Endodermal cell (in vitro differentiated cells): ENCODE measurements around the gene CEBPE. TPM values are rescaled to one million over a fixed set of nuclear protein-coding genes. Genes with fewer than 3 reads are reported as not detected.

Experiments
- DNase-seq: peaks from one replicate; pipeline ENCODE4 v3.0.0-alpha.2; 2017
- H3K27ac ChIP-seq: 2 replicates; pipeline ENCODE4 v1.5.1; 2013; ENCODE audit warnings: mild to moderate bottlenecking, low read depth, low read length, moderate library complexity
- H3K27me3 ChIP-seq: 2 replicates; pipeline ENCODE4 v1.6.1; 2013; ENCODE audit warnings: mild to moderate bottlenecking, low read length, moderate library complexity; ENCODE audit not compliant: insufficient read depth, control insufficient read depth, poor library complexity, severe bottlenecking
- H3K36me3 ChIP-seq: 2 replicates; pipeline ENCODE4 v1.7.0; 2013; ENCODE audit warnings: mild to moderate bottlenecking, low read length, moderate library complexity; ENCODE audit not compliant: control insufficient read depth, insufficient read depth
- H3K4me1 ChIP-seq: one replicate; pipeline ENCODE4 v1.7.0; 2013; ENCODE audit warnings: low read length; ENCODE audit not compliant: control insufficient read depth, insufficient read depth
- H3K4me3 ChIP-seq: 2 replicates; pipeline ENCODE4 v1.5.1; 2013; ENCODE audit warnings: mild to moderate bottlenecking, low read length, moderate library complexity
- H3K9ac ChIP-seq: 2 replicates; pipeline ENCODE4 v1.6.1; 2013; ENCODE audit warnings: mild to moderate bottlenecking, low read length, moderate library complexity; ENCODE audit not compliant: poor library complexity, severe bottlenecking; ENCODE audit errors: extremely low read depth
- H3K9me3 ChIP-seq: 2 replicates; pipeline ENCODE4 v1.6.1; 2013; ENCODE audit warnings: mild to moderate bottlenecking, low read length, moderate library complexity; ENCODE audit not compliant: control insufficient read depth
- H3K27ac Mint-ChIP-seq: 2 replicates; pipeline ENCODE4 v1.8.0; 2020; ENCODE audit warnings: mixed read lengths
- H3K27me3 Mint-ChIP-seq: 2 replicates; pipeline ENCODE4 v1.8.0; 2021; ENCODE audit warnings: mild to moderate bottlenecking, mixed read lengths; ENCODE audit not compliant: insufficient read depth
- H3K36me3 Mint-ChIP-seq: 2 replicates; pipeline ENCODE4 v1.8.0; 2020; ENCODE audit warnings: low read depth, mixed read lengths
- H3K4me1 Mint-ChIP-seq: 2 replicates; pipeline ENCODE4 v1.8.0; 2020; ENCODE audit warnings: mixed read lengths
- H3K4me3 Mint-ChIP-seq: 2 replicates; pipeline ENCODE4 v1.8.0; 2020; ENCODE audit warnings: mild to moderate bottlenecking, moderate library complexity, mixed read lengths
- H3K9me3 Mint-ChIP-seq: 2 replicates; pipeline ENCODE4 v1.8.0; 2020; ENCODE audit warnings: mild to moderate bottlenecking, mixed read lengths
- WGBS, 2 experiments: methylation state at CpG; one replicate each; pipeline versions ENCODE4 v1.1.5 to v1.1.7; 2013; ENCODE audit warnings: missing lambda C conversion rate in 2 of 2, mixed read lengths in 1 of 2; ENCODE audit not compliant: insufficient coverage in 1 of 2, insufficient read length in 1 of 2; 5-methylcytosine and 5-hydroxymethylcytosine counted together
- total RNA-seq, 2 donors: library from RNA; stranded (reverse); fragmentation: NEBNext Ultra II Directional in 1 of 2; extraction: Animal tissue kit (Norgen Biotek cat#: 25700) in 1 of 2; gene quantifications; 2 replicates in 1 of 2; 3 replicates in 1 of 2; pipeline ENCODE4 v1.2.1, GENCODE V29; 2021
- TF ChIP-seq, protein P1 (sequence below): fragments of 200-600 bp; sonication (generic); conservative IDR thresholded peaks from 2 replicates; pipeline ENCODE4 v1.5.0; 2021; ENCODE audit warnings: antibody characterized with exemption, mild to moderate bottlenecking

The CEBPE gene
- total RNA-seq, 2 donors from 2014 or later, result not detected

DNA sequence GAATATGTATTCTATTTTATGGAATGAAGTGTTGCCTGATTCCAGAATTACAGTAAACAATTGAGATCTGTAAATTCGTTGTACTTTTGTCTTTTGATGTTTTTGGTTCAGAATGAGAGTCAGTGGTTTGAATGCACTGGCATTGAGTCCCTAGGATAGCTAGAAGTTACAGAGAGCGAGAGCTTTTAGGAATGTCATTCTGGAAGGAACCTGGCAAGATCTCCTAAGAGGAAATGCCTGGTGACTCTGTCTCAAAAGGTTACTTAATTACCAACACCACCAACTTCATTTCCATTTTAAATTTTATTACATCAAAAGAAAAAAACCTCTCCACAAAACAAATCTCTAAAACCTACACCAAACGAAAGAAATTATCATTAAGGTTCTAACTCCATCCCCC is 6.0 kb upstream of the CEBPE start:
- WGBS, 2 experiments, result 84 to 89% methylated on average over 2 to 3 of the region's 3 CpGs
- no peaks in the 10 kb centered on the region for H3K9me3 ChIP-seq
- Mint-ChIP-seq H3K4me1 (peaks cover 36% of the 10 kb centered on the region), H3K27me3 (no peaks in the 10 kb centered on the region), H3K27ac (no peak overlapping the region), H3K36me3 (peaks cover 7% of the 10 kb centered on the region), H3K9me3 (no peaks in the 10 kb centered on the region), H3K4me3 (no peak overlapping the region)
- H3K4me1 ChIP-seq, result peaks cover 5% of the 10 kb centered on the region
- no peak overlapping the region for H3K4me3 ChIP-seq
- DNase-seq, result no peak
- no peaks in the 10 kb centered on the region for H3K36me3 ChIP-seq
- TF ChIP-seq, protein P1, sequence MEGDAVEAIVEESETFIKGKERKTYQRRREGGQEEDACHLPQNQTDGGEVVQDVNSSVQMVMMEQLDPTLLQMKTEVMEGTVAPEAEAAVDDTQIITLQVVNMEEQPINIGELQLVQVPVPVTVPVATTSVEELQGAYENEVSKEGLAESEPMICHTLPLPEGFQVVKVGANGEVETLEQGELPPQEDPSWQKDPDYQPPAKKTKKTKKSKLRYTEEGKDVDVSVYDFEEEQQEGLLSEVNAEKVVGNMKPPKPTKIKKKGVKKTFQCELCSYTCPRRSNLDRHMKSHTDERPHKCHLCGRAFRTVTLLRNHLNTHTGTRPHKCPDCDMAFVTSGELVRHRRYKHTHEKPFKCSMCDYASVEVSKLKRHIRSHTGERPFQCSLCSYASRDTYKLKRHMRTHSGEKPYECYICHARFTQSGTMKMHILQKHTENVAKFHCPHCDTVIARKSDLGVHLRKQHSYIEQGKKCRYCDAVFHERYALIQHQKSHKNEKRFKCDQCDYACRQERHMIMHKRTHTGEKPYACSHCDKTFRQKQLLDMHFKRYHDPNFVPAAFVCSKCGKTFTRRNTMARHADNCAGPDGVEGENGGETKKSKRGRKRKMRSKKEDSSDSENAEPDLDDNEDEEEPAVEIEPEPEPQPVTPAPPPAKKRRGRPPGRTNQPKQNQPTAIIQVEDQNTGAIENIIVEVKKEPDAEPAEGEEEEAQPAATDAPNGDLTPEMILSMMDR, result no peak
- H3K27ac ChIP-seq, result no peak overlapping the region
- no peaks in the 10 kb centered on the region for H3K27me3 ChIP-seq
- no peak overlapping the region for H3K9ac ChIP-seq

DNA sequence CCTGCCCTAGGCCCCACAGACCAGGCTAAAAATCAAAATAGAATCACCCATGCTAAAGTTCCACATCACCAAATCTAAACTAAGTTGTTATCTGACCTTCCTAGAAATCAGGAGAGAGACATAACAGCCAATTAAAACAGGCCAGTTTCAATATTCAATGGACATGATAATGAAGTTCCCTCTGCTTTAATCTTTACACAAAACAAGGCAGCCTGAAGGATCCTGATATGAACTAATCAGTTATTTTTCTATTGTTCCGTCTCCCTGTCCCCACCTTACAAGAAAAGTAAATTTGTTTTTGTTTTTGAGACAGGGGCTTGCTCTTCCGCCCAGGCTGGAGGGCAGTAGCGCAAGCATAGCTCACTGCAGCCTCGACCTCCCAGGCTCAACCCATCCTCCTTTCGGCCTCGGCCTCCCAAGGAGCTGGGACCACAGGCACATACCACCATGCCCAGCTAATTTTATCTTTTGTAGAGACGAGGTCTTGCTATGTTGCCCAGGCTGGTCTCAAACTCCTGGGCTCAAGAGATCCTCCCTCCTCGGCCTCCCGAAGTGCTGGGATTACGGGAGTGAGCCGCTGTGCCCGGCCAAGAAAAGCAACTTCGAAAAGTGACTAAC is 5.4 kb upstream of the CEBPE start:
- Histone ChIP-seq H3K9me3 (no peaks in the 10 kb centered on the region), H3K9ac (no peak overlapping the region), H3K27me3 (no peaks in the 10 kb centered on the region), H3K36me3 (no peaks in the 10 kb centered on the region), H3K27ac (no peak overlapping the region), H3K4me1 (peaks cover 10% of the 10 kb centered on the region), H3K4me3 (no peak overlapping the region)
- Mint-ChIP-seq H3K36me3 (peaks cover 7% of the 10 kb centered on the region), H3K9me3 (no peaks in the 10 kb centered on the region), H3K27me3 (no peaks in the 10 kb centered on the region), H3K27ac (no peak overlapping the region), H3K4me3 (no peak overlapping the region), H3K4me1 (peaks cover 38% of the 10 kb centered on the region)
- TF ChIP-seq, protein P1, result no peak
- WGBS, 2 experiments, result 93 to 94% methylated on average over 9 to 13 of the region's 13 CpGs
- DNase-seq, result no peak

DNA sequence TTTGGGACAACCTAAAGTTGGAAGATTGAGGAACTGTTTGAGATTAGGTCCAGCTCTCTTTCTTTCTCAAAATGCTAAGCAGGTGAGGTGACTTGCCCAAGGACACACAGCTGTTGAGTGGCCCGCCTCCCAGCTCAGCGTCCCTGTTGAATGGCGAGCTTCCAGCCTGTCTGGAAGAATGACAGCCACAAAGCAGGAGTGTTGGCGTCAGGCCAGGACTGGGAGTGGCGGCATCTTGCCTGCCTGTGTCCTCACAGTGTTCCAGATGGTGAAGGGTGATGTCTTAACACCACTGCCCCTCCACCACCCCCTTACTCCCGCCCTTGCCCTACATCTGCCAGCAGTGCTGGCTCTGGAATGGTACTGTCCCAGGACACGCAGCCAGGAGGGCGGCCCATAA is 4.4 kb upstream of the CEBPE start:
- Histone ChIP-seq H3K9me3 (no peaks in the 10 kb centered on the region), H3K36me3 (no peaks in the 10 kb centered on the region), H3K9ac (no peak overlapping the region), H3K27me3 (no peaks in the 10 kb centered on the region), H3K27ac (no peak overlapping the region), H3K4me3 (no peak overlapping the region), H3K4me1 (peaks cover 12% of the 10 kb centered on the region)
- H3K9me3 Mint-ChIP-seq, result no peaks in the 10 kb centered on the region
- 92 to 98% methylated on average over 5 to 8 of the region's 8 CpGs for WGBS, 2 experiments
- peaks cover 7% of the 10 kb centered on the region for H3K36me3 Mint-ChIP-seq
- no peak for DNase-seq
- TF ChIP-seq, protein P1, result no peak
- H3K4me3 Mint-ChIP-seq, result no peak overlapping the region
- H3K27me3 Mint-ChIP-seq, result no peaks in the 10 kb centered on the region
- H3K4me1 Mint-ChIP-seq, result peaks cover 42% of the 10 kb centered on the region
- no peak overlapping the region for H3K27ac Mint-ChIP-seq
